C4-2B (cell line): ENCODE results near the gene TMEM239.

ENCODE experiments used
- CTCF ChIP-seq: fragments of 450-650 bp; conservative IDR thresholded peaks from 2 replicates; pipeline ENCODE4 v1.5.1; 2017; ENCODE audit warnings: mild to moderate bottlenecking
- ZFX ChIP-seq: fragments of 450-650 bp; IDR thresholded peaks from 2 replicates; pipeline ENCODE4 v1.6.1; 2017

- TF ChIP-seq CTCF (no peak), ZFX (no peak)
Observed at GRCh38 chr20:2826655-2827054, 10.5 kb downstream of the TMEM239 start.
